ENCODE data around the gene MICB.

GRCh38 chr6:31510007-31510406 is 12.1 kb downstream of the MICB start:
- TF ChIP-seq CTCF (IDR thresholded peaks at IDR 0.05; ENCODE audit: insufficient read depth, low read depth, low read length) (no peak), EZH2 (IDR thresholded peaks at IDR 0.05; ENCODE audit: insufficient read depth, low read length) (no peak)
